HG03060 (cell line): ENCODE measurements around the gene TRAP1.
A peak's percentile ranks its signal among the peaks of the same experiment; 100 is the strongest.
"Not testable (repeated sequence)": the region's sequence is repeated elsewhere in the genome, so short reads cannot be mapped to it uniquely, and the experiment has no call there.

Experiments used
- ATAC-seq: cut with Tn5 transposase; IDR thresholded peaks from one replicate; pipeline ENCODE4 v1.9.1; 2021; ENCODE audit warnings: low read depth, moderate number of reproducible peaks; ENCODE audit not compliant: unreplicated experiment

Gene TRAP1

DNA sequence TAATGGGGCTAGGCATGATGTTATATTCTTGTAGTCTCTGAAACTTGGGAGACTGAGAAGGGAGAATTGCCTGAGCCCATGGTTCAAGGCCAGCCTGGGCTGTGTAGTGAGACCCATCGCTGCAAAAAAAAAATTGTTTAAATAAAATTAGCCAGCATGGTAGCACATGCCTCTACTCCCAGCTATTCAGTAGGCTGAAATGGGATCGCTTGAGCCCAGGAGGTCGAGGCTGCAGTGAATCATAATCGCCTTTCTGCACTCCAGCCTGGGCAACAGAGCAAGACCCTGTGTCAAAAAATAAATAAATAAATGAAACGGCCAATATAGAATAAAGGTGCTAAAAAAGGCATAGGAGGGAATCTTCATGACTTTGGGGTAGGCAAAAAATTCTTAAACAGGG lies 92.0 kb downstream of the TRAP1 start:
- no peak for ATAC-seq

DNA sequence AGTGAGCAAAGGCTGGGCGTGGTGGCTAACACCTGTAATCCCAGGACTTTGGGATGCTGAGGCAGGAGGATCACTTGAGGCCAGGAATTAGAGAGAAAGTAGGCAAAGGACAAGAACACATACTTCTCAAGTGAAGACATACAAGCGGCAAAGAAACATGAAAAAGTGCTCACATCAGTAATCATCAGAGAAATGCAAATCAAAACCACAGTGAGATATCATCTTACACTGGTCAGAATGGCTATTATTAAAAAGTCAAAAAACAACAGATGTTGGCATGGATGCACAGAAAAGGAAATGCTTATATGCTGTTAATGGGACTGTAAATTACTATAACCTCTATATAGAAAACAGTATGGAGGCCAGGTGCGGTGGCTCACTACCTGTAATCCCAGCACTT lies 93.7 kb downstream of the TRAP1 start:
- ATAC-seq: no peak

DNA sequence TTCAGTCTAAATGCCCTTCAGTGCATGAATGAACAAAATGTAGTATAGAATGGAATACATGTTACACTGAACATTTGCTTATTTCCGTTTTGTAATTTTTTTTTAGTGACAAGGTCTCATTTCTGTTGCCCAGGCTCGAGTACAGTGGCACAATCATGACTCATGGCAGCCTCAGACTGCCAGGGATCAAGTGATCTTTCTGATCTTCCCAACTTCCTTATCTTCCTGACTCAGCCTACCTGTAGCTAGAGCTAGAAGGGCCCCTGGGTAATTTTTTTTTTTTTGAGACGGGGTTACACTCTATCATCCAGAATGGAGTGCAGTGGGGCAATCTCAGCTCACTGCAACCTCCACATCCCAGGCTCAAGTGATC lies 98.6 kb downstream of the TRAP1 start:
- ATAC-seq: no peak

DNA sequence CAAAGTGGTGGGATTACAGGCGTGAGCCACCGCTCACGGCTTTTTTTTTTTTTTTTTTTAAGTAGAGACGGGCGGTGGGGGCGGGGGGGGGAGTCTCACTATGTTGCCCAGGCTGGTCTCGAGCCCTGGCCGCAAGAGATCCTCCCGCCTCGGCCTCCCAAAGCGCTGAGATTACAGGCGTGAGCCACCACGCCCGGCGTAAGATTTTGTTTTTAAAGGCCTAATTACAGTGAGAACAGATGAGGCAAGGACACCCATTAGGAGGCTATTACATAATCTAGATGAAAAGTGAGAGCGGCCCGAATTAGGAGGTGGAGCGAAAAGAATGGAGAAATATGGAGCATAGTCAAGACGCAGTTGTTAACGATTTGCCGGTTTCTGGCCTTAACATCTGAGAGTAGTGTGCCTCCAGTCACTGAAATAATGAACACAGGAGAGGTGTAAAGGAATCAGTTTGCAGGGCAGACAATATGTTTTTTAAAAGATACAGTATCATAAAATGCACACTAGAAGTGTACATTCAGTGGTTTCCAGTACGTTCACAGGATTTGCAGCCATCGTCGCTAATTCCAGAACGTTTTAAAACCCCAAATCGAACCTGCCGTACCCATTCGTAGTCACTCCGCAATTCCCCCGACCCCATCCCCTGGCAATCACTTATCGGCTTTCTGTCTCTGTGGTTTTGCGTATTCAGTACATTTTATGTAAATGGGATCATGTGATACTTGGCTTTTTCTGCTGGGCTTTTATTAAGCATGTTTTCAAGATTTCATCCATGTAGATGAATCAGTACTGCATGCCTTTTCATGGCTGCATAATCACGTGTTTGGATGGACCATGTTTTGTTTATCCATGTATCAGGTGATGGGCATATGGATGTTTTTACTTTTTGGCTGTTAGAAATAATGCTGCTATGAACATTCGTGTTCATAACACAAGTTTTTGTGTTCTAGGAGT lies 104.5 kb downstream of the TRAP1 start:
- ATAC-seq: no peak

DNA sequence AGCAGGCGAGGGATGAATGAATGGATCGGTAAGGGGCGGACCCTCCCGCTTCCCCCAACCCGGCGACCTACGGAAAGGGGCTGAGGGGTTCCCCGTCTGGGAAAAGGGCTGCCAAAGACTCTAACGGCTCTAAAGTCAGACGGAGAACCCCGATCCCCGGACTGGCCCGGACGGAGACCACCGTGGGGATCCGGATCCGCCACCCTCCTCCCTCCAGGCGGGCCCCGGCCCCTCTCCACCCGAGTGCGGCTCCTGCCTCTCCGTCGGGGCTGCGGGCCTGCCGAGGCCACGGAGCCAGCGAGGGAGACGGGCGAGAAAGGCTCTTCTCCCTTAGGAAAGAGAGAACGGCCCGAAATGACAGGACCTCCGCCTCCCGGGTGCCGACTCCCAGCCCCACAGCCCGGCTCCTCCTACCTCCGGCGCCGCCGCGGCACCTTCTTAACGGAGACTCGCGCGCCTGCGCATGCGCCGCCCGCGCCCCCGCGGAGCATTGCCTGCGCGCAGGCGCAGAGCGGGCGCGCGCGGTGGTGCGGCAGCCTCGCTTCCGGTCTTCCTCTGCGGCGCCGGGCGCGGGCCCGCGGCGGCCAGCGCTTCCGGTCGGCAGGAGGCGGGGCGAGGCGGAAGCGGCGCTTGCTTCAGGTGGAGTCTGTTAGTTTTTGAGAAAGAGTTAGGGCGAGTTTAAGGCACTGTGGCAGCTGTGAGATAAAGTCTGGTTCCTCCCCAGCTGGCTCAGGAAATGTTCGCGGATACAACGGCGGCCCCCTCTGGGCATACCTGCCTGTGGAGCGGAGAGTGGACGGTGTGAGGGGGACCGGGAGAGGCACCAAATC lies 106.0 kb downstream of the TRAP1 start, which contains the start of gene SLX4:
Gene SLX4, minus strand, starts transcription at position 461 of the 830 bp plus-strand sequence. CDS start 2,642 bp downstream, outside the sequence.
- peak; percentile 50 for ATAC-seq

DNA sequence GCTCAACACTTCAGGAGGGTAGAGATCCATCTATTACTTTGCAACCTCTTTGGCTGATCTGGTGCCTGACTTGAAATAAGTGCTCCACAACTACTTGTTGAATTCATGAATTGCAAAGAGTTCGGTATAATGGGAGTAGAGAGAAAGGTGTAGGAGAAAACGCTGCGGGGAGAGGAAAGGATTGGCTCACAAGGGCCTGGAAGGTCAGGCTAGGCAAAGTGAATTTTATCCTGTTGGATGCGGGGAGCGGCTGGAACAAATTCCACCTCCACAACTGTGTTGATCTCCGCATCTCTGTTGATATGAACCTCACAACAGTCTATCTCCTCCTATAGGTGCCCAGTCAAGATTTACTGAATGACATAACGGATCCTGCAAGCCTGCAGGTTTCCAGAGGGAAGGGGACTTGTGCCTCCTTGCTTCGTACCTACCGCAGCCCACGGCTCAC lies 106.6 kb downstream of the TRAP1 start:
- no peak for ATAC-seq

DNA sequence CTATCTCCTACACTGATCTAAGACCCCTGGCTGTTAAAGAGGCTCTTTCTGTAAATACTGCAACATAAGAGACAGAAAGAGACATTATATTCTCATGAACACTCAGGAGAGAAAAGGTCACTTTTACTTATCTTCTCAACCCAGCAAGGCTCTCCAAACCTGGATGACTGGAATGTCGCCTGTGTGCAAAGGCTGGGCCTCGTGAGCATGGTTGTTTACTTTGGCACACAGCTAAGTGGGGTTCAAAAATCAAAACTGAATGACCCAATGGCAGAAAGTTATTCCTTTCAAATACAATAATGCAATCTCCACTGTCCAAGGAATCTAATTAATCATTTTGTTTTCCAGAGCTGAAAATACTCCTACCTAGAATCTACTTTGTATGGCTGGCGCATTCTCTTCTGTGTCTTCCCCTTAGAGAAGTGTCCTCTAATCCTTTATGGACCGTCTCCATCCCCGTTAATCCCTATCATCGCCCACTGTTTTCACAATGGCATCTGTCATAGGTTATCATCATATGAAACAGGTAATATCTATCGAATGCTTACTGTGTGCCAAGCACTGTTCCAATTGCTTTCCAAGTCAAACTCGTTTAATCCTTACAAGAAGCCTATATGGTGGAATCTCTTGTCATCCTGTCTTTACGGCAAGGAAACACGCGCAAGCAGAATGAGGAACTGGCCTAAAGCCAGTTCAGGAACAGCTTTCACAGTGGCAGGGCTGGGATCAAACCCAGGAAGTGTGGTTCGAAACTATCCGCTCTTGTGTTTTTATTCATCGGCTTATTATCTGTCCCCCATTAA lies 107.2 kb downstream of the TRAP1 start:
- no peak for ATAC-seq

DNA sequence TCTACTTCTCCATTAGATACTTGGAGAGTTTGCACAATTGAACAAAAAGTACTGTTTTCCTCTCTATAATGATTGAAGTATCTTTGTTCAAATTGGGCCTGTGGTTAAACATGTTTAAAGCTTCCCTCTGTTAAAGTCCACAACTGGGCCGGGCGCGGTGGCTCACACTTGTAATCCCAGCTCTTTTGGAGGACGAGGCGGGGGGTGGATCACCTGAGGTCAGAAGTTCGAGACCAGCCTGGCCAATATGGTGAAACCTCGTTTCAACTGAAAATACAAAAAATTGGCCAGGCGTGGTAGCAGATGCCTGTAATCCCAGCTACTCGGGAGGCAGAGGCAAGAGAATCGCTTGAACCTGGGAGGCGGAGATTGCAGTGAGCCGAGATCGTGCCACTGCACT lies 108.3 kb downstream of the TRAP1 start:
- ATAC-seq: not testable (repeated sequence)

DNA sequence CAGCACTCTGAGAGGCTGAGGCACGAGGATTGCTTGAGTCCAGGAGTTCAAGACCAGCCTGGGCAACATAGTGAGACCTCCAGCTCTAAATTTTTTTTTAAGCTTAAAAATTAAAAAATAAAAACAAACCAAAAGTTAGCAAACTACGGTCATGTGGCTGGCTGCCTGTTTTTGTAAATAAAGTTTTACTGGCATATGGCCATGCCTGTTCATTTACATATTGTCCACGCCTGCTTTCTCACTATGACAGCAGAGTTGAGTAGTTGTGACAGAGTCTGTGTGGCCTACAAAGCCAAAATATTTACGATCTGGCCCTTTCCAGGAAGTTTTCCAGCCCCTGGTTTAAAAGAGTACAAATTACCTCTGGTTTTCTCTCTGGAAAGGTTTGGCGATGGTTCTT lies 109.3 kb downstream of the TRAP1 start:
- no peak for ATAC-seq
